Peyer's patch (tissue), 4 donors: ENCODE measurements around the gene PDE4B.

ENCODE experiments used
- POLR2A ChIP-seq, 2 donors: fragments of 450-650 bp; IDR thresholded peaks; one replicate each; pipeline ENCODE4 v1.5.1; 2017; ENCODE audit warnings: antibody characterized with exemption in 2 of 2, mild to moderate bottlenecking in 2 of 2, moderate library complexity in 2 of 2
- TF ChIP-seq, protein P1 (sequence below), 6 experiments: fragments of 450-650 bp in 4 of 6; fragments of 200-600 bp in 2 of 6; sonication (generic) in 1 of 6; IDR thresholded peaks; one replicate each; pipeline ENCODE4 v1.5.1; 2017 to 2019; ENCODE audit warnings: antibody characterized with exemption in 6 of 6, mild to moderate bottlenecking in 3 of 6, moderate library complexity in 1 of 6

DNA sequence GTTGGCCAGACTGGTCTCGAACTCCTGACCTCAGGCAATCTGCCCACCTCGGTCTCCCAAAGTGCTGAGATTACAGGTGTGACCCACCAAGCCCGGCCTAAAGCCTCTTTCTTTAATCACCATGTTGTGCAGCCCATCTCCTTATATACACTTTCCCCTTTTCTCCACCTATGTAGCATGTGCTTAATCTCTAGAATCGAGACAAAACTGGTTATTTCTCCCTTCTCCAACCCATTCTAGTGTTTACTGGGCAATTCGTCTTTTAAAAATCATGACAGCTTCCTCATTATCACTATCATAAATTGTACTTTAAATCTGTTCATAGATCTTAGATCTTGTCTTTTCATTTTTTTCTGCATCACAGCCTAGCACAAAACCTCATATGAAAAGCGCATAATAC lies 285.7 kb downstream of the PDE4B start:
- TF ChIP-seq, protein P1, sequence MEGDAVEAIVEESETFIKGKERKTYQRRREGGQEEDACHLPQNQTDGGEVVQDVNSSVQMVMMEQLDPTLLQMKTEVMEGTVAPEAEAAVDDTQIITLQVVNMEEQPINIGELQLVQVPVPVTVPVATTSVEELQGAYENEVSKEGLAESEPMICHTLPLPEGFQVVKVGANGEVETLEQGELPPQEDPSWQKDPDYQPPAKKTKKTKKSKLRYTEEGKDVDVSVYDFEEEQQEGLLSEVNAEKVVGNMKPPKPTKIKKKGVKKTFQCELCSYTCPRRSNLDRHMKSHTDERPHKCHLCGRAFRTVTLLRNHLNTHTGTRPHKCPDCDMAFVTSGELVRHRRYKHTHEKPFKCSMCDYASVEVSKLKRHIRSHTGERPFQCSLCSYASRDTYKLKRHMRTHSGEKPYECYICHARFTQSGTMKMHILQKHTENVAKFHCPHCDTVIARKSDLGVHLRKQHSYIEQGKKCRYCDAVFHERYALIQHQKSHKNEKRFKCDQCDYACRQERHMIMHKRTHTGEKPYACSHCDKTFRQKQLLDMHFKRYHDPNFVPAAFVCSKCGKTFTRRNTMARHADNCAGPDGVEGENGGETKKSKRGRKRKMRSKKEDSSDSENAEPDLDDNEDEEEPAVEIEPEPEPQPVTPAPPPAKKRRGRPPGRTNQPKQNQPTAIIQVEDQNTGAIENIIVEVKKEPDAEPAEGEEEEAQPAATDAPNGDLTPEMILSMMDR (IDR thresholded peaks at IDR 0.05), result no peak
- no peak for TF ChIP-seq POLR2A (IDR thresholded peaks at IDR 0.05)
